Epidermal melanocyte (primary cell): Measurements from ENCODE around the gene OPCML.

ENCODE experiments used
- DNase-seq: peaks from one replicate; pipeline ENCODE4 v3.0.0; 2011; ENCODE audit warnings: low spot score; ENCODE audit not compliant: insufficient read length

Gene OPCML

DNA sequence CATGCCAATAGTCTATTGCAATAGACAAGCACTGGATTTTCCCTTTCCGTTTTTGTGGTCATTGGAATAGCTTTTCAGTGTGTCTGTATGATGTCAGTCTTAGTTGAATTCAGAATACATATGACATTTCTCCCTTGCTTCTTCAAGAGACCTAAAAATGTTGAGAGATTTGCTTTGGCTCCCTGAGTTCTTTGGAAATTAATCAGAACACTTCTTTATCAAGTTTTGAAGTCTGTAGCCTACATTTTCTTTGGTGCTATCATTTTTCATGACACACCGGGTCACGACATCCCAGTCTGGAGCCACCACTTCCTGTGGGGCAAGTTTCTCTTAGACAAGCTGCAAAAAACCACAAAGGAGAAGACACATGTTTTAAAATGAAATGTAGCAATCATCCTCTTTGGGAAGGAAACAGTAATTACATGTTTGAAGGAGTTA is 847.1 kb downstream of the OPCML start:
- no peak for DNase-seq

GRCh38 chr11:132683602-132684001 is 848.7 kb downstream of the OPCML start:
- DNase-seq, result no peak

- DNase-seq, result no peak
These were observed 850.3 kb downstream of the OPCML start for GRCh38 chr11:132681971-132682370.

DNA sequence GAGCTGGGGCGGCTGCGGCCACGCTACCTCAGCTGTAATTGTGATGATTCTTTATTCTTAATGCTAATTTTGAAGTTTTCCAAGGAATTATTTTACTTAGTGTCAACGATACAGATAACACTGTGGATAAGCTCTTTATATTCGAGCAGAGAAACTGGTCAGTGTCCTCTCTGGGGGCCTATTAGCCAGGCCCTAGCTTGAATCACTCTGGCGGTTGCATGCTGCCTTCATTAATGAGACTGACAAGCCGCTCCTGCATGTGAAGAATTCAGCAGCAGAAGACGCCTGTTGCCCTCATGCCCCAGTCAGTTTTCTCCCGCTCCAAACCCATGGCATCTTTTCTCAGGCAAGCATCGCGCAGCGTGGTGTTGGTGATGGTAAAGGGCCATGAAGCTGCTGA is 851.7 kb downstream of the OPCML start:
- DNase-seq, result no peak

GRCh38 chr11:132674151-132674550 is 858.1 kb downstream of the OPCML start:
- no peak for DNase-seq

DNA sequence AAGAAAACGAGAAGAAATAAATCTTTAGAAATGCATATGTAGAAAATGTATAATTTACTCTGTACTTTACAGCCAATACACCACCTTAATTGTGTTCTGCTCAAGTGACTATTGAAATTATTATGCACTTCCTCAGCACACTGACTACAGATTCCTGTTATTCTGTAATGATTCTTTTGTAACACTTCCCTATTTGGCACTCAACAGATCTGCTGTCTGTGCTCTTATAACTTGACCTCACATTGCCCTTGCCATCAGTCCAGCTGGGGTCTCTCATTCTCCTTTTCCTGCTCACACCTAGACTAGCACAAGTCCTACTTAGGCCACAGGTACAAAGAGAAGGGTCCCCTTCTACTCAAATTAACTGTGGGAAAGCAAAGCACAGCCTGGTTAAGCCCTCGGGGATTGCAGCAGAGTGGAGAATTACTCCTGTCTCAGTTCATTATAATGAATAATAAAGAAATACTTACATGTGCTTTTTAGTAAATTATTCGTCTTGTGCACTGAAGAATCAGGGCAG is 860.4 kb downstream of the OPCML start:
- no peak for DNase-seq

- no peak for DNase-seq
These were observed 861.2 kb downstream of the OPCML start for GRCh38 chr11:132670921-132671675.

- DNase-seq, result no peak
These were observed 862.4 kb downstream of the OPCML start for GRCh38 chr11:132669949-132670348.

- DNase-seq, result no peak
These were observed 867.1 kb downstream of the OPCML start for GRCh38 chr11:132665205-132665604.

GRCh38 chr11:132658696-132659095 is 873.6 kb downstream of the OPCML start:
- DNase-seq, result no peak

GRCh38 chr11:132658004-132658403 is 874.3 kb downstream of the OPCML start:
- no peak for DNase-seq

DNA sequence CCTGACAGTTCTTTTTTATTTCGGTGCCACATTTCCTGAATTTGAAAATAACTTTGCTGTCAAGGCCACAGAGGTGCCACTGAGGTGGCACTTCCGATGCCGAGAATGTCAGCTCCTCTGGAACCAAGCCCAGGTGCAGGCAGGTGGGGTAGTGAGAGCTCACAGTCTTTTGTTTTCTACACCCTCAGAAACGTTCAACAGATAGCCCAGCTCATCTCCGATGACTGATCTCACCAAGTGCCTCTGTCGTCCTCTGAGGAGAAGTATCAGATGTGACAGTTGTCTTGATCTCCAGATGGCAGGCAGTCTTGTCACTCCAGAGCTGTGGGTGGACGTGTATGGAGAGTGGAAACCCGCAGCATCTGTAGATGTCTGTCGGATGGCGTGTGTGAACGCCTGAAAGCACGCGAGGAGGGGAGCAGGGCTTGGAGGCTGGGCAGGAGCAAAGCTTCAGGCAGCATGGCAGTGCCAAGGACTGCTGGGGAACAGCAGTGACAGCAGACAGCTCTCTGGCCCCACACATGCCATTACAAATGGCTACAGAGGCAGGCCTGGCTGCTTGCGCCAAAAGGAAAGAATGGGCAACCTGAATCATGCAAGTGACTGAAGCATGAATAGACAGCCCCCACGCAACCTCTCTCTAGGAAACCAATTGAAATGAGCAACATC is 877.0 kb downstream of the OPCML start:
- DNase-seq, result no peak

DNA sequence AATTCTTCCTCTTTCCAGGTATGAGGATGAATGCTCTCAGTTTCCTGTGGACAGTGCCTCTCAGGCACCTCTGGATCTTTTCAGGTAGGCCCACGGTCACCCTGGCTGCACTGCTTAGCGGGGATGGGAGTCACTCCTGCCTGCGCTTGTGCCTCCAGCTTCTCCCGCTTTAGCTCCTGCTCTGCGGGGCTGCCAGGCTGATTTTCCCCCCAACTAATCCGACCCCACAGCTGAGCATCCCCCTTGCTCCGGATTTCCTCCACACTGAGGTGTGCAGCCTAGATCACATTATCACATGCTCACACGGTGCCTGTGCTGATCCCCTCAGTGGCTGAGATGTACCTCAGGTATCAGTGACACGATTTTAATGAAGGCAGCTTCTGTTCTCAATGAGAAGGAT is 879.1 kb downstream of the OPCML start:
- DNase-seq, result no peak

DNA sequence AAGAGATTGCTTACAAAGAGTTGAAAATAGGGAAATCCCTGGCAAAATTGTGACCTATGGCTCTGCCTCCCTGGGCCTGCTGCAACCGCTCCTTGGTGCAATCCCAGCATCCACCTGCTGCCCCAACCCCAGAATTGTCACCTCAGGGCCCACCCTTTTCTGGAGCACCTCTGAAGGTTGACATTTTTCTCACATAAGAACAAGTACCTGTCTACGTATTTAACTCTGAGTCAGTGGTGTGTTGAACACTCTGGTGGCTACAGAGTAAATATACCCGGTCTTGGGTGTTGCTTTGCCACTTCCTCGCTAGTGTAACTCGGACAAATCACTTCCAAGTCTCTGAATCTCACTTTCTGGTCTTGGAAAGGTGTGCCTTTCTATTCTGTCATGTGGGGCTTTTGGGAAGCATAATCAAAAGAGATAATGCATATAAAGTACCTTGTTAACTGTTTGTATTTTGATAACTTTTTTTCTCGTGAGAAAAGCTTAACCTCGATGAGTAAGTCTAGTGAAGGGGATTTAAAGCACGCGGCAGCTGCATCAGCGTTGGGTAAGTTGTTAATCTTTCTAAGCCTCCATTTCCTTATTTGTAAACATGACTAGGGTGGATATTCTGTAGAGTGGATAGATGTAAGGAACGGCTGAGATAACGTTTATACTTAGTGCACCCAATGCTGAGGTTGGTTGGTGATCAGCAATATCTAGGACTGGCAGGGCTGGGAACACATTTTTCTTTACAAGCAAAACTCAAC is 881.2 kb downstream of the OPCML start:
- DNase-seq, result no peak

DNA sequence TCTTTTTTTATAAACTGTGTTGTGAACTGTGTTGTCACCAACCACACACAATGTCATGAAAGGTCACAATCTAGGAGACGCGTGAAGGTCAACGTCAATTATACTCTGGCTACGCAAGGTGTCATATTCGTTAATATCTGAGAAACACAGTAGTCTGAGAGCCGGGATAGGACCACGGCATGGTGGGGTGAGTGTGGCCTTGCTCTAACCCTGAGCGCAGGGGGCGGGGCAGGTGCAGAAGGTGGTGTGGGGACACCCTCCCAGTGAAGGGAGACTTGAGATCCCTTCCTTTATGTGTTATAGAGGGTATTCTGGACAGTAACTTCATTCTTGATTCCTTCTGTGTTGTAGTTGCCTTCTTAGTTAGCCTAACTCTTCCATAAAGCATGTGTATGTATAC is 883.0 kb downstream of the OPCML start:
- DNase-seq, result no peak

- no peak for DNase-seq
These were observed 883.5 kb downstream of the OPCML start for GRCh38 chr11:132648851-132649250.

DNA sequence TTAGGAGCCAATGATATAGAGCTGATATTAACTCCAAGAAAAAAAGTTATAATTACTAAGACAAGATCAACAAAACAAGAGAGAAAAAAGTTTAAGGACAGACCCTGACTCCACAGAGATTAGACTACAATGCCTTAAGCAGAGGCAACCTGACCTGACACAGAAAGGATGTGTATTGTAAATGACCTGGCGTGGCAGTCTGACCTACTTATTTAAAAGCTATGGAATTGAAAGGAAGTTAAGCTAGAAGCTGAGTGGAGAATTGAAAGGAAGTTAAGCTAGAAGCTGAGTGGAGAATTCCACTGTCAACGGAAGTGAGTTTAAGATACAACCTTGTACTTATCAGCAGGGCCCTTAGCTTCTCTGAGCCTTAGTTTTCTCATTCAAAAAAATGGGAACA is 885.4 kb downstream of the OPCML start:
- no peak for DNase-seq

DNA sequence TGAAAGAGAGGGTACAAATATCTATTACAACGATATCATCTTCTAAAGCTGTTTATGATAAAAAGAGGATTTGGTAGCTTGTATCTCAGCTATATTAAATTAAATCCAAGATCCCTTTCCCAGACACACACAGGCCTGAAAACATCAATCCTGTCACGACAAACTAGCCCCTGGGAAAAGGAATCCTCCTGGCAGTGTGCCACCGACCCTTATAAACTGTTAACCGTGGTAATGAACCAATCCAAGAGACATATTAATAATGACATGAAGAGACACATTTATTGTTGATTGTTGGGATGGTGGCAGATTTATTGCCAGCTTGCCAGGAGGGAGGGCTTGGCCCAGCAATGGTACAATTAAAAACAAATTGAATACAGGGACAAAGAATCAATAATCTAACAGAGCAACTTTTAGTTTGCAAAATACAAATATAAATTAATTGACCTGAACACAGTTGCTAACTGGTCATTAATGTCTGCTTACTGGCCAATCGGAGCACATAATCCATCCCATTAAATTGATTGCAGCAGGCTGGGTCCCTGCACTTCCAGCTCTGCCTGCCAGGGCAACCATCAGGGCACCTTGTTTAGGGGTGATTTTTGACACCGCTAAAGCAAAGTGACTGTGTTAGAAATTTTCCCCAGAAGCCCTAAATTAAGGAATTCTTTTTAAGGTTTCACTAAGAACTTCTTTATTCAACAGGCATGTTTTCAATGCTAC is 887.6 kb downstream of the OPCML start:
- no peak for DNase-seq

DNA sequence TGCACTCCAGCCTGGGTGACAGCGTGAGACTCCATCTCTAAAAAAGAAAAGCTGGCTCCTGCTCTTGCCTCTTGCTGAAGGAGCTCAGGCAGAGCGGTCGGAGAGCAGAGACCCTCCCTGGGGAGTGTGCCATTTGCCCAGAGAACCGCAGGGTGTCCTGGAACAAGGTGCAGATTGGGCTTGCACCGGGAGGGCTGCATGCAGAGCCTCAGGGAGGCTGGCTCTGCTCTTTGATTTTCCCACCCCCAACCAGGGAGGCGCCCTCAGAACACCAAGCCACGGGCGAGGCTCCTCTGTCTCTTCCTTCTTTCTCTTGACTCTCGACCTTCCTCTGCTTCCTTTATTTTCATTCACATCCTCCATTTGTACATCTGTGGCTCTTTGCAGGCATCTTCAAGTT is 889.1 kb downstream of the OPCML start:
- DNase-seq, result no peak

- no peak for DNase-seq
These were observed 891.3 kb downstream of the OPCML start for GRCh38 chr11:132640952-132641351.

- no peak for DNase-seq
These were observed 892.3 kb downstream of the OPCML start for GRCh38 chr11:132639986-132640385.
